ENCODE measurements around the gene MFSD2B.
"Not testable (repeated sequence)": the region's sequence is repeated elsewhere in the genome, so short reads cannot be mapped to it uniquely, and the experiment has no call there.

Gene MFSD2B
- 0 to 0.42 reads per million in 2 experiments for total RNA-seq

- no peak for DNase-seq (ENCODE audit: low read depth)
Observed at GRCh38 chr2:24009680-24010476, at the start of gene MFSD2B. TSS of gene MFSD2B (plus strand) at chr2:24010085. CDS start at chr2:24010097, 12 bp downstream.

DNA sequence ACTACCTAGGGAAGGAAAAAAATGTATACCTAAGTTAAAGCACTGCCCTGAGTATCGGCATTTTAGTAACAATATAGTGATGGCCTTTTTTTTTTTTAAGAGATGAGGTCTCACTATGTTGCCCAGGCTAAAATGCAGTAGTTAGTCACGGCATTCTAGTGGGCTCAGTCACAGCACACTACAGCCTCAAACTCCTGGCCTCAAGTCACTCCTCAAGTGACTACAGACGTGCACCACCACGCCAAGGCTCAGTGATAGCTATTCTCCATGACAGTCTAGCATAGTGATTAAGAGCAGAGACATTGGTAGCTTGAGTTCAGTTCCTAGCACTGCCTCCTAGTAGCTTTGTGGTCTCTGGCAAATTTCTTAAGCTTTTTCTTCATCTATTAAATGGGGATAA is 42.0 kb upstream of the MFSD2B start:
- no peak for DNase-seq (ENCODE audit: low read depth)

- no peak for DNase-seq (ENCODE audit: low read depth)
Observed at GRCh38 chr2:23976883-23977282, 33.0 kb upstream of the MFSD2B start.

GRCh38 chr2:23988371-23988770 is 21.5 kb upstream of the MFSD2B start:
- DNase-seq (ENCODE audit: low read depth) = no peak

GRCh38 chr2:23992931-23993330 is 17.0 kb upstream of the MFSD2B start:
- no peak for DNase-seq (ENCODE audit: low read depth)

- DNase-seq (ENCODE audit: low read depth) = no peak
Observed at GRCh38 chr2:23993736-23994269, 16.1 kb upstream of the MFSD2B start.

DNA sequence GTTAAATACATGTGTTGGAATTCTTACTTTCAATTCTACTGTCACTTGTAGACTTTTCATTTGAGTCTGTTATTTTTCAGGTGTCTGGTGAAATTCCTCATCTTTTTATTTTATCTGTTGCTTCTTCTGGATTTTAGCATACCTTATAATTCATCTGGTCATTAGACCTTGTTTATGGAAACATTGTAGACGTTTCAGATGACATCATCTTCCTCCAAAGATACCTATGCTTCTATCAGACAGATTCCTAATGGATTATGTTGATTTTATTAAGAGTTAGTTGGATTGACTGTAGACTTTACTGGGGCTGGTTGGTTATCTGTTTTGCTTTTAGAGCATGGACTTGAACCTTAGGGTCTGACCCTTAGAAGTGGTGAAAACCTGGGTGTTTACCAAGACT is 15.3 kb upstream of the MFSD2B start:
- DNase-seq (ENCODE audit: low read depth) = no peak

DNA sequence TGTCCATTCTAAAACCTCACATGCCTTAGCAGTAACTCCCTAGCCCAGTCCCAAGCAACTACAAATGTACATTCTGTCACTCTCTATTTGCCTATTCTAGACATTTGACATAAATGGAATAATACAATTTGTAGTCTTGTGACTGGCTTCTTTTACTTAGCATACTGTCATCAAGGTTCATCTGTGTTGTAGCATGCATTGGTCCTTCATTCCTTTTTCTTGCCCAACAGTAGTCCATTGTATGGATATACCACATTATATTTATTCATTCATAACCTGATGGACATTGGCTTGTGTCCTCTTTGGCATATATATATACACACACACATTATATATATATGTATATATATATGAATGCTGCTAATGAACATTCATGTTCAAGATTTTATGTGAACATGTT is 2.2 kb upstream of the MFSD2B start:
- DNase-seq (ENCODE audit: low read depth) = no peak

DNA sequence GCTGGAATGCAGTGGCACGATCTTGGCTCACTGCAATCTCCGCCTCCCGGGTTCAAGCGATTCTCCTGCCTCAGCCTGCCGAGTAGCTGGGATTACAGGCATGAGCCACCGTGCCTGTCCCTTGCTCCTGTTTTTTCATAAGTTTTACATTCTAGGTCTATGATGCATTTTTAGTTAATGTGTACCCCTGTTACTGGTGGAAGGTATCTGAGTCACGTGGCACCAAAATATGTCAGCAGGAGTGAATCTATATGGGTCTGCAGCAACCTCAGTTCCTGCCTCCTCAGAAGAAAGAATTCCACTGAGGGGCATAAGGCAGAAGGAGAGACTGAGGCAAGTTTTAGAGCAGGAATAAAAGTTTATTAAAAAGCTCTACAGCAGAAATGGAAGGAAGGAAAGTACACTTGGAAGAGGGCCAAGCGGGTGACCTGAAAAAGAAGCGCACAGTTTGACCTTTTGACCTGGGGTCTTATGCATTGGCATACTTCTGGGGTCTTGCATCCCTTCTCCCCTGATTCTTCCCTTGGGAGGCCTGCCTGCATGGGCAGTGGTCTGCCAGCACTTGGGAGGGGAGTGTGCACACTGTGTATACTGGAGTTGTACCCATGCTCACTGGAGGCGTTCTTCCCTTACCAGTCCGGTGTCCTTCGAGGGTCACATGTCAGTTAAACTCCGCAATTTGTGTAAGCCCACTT is 1.1 kb upstream of the MFSD2B start:
- DNase-seq (ENCODE audit: low read depth) = no peak

DNA sequence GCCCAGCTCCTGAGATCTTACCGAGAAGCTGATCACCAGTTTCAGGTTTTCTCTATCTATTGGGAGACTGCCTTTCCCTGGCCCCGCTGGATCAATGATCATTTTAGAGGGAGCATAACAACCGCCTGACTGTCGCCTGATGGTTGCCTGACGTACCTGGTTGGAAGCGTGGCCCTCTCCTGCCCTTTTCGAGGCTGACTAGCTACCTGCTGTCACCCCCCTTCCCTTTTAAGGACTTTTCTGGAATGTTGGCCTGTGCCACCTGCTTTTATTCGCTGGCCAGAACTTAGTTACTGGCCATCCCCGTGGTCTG is 562 bp upstream of the MFSD2B start:
- no peak for DNase-seq (ENCODE audit: low read depth)

DNA sequence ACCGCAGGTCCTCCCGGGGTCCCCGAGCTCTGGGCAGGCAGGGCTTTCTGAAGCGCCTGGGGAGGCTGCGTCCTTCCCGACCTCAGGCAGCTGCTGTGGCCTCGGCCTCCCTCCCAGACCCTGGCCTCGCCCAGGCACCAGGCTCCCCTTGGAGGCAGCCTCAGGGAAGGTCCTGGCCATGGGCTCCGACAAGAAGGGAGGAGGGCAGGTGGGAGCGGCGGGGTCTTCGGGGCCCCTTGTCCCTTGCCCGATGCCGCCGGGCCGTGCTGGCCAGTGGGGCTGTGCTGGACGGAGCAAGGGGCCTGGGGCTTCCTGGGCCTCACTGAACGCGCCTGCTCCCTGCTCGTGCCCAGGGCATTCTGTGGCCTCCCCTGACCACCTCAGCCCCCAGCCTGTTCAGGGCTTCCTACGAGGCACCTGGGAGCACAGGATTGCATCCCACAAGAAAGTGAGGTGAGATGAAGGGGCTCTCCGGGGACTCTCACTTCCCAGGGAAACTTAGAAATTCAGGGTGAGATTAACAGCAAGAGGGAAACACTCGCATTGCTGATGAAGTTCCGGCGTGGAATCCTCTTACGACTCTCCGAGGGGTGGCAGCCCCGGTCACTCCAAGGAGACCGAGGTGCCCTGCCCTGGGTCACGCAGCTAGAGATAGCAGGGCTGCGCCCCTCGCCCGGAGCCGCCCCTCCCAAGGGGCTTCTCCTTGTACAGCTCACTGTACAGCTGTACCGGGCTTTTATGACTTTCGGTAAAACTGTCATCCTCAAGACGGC is 778 bp downstream of the MFSD2B start:
- no peak for DNase-seq (ENCODE audit: low read depth)

DNA sequence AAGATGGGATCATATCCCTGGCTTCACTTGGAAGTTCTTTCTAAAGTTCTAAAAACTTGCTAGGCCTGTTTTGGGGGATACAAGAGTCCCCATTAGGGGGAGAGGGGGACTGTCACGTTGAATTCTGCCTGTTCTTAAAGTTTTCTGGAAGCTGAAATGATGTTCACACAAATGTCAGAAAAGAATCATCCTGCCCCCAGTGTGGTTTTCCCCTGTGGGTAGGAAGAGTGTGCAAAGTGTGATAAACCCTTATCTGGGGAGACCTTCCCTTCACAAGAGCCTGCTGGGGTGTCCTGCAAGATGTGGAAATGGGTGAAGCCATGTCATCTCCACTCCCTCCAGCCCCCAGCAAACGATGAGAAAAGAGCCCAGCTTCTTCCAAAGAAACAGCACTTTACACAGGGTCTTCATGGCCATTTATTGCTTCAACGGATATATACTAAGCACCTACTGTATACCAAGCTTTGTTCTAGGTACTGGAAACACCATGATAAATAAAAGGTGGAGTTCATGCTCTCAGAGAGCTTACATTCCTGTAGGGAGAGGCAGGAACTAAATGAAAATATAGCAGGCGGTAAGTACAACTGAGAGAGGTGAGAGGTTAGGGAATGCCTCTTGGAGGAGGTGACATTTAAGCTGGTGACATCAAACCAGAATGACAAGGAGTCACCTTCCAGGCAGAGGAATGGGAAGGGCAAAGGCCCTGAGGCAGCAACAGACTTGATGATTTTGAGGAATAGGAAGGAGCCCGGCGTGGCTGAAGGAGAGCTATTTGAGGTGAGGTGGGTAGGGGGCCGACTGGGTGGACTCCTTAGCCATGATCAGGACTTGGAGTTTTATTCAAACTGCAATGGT is 1.6 kb downstream of the MFSD2B start:
- DNase-seq (ENCODE audit: low read depth) = no peak

GRCh38 chr2:24012521-24013188 is 2.8 kb downstream of the MFSD2B start:
- DNase-seq (ENCODE audit: low read depth) = no peak

DNA sequence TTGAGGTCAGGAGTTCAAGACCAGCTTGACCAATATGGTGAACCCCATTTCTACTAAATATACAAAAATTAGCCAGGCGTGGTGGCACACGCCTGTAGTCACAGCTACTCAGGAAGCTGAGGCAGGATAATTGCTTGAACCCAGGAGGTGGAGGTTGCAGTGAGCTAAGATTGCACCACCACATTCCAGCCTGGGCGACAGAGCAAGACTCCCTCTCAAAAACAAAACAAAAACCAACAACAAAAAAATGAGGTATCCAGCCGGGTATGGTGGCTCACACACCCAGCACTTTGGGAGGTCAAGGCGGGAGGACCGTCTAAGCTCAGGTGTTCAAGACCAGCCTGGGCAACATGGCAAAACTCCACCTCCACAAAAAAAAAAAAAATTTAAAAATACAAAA is 5.0 kb downstream of the MFSD2B start:
- DNase-seq (ENCODE audit: low read depth) = not testable (repeated sequence)

DNA sequence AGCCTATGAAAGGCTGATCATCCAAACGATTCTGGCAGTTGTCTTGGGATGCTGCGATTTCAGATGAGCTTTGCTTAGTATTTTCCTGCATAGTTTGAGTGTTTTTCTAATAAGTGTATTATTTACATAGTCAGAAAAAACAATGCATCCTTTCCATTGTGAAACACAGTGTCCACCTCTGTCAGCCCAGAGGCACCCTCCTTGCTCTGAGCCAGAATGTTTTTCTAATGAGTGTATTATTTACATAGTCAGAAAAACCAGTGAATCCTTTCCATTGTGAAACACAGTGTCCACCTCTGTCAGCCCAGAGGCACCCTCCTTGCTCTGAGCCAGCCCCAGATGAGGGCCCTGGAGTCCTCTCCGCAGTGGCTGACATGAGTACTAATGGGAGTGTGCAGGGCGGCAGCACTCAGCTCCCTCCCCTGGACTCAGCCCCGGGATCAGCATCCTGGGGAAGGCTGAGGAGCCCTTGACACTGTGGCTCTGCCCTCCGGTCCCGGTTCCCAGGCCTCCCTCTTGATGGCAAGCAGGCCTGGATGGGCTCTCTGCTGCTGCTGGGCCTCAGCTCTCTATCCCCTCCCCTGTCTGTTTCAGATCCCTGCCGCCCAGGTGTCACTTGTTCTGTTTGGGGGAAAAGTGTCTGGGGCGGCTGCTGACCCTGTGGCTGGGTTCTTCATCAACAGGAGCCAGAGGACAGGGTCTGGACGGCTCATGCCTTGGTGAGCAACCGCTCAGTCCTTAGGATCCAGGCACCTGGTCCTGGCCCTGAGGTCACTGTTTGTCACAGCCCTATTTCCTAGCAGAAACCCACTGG is 5.9 kb downstream of the MFSD2B start:
- DNase-seq (ENCODE audit: low read depth) = no peak

GRCh38 chr2:24016376-24016761 is 6.5 kb downstream of the MFSD2B start:
- DNase-seq (ENCODE audit: low read depth) = no peak

DNA sequence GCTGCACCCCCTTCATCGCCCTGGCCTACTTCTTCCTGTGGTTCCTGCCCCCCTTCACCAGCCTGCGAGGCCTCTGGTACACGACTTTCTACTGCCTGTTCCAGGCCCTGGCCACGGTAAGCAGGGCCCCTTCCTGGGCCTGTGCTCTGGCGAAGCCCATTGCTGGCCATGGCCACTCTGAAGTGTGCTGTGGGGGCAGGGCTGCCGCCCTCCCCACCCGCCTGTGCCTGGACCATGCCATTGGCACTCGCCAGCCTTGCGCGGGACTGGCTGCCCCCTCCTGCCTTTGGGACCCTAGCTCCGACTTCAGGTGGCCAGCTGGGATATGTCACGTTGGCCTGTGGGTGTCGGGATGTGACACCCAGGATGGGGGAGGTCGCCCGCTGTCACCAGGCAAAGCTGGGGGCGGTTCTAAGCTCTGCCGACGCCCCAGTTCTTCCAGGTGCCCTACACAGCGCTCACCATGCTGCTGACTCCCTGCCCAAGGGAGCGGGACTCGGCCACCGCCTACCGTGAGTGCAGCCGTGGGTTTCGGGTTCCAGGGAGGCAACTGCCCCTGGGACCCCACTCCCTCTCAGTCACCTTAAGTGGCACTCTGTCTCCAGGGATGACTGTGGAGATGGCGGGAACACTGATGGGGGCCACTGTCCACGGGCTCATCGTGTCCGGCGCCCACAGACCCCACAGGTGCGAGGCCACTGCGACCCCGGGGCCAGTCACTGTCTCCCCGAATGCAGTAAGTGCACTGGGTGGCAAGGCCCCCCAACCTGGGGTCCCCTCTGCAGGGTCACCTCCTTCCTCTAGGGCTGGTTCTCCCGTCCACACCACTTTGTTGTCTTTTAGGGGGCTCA is 7.2 kb downstream of the MFSD2B start:
- no peak for DNase-seq (ENCODE audit: low read depth)

DNA sequence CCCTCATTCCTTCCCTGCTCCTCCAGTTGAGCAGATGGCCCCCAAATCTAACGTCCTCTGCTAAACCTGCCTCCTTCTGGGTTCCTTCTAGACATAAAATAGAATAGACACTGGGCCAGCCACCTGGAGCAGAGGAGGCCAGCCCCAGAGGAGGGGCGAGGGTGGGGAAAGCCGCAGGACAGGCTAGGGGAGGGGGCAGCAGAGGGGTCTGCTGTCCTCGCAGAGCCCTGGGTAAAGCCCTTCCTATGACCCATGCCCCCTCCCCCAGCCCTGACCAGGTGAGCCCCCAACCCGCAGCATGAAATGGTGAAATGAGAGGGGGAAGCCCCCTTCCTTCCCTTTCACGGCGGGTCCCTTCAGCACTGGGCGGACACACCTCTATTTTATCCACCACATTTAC is 7.8 kb downstream of the MFSD2B start:
- DNase-seq (ENCODE audit: low read depth) = no peak

GRCh38 chr2:24018241-24018640 is 8.4 kb downstream of the MFSD2B start:
- no peak for DNase-seq (ENCODE audit: low read depth)

Data from T follicular helper cell (primary cell).